ENCODE results near the gene ADGRF4.

Gene ADGRF4, protein sequence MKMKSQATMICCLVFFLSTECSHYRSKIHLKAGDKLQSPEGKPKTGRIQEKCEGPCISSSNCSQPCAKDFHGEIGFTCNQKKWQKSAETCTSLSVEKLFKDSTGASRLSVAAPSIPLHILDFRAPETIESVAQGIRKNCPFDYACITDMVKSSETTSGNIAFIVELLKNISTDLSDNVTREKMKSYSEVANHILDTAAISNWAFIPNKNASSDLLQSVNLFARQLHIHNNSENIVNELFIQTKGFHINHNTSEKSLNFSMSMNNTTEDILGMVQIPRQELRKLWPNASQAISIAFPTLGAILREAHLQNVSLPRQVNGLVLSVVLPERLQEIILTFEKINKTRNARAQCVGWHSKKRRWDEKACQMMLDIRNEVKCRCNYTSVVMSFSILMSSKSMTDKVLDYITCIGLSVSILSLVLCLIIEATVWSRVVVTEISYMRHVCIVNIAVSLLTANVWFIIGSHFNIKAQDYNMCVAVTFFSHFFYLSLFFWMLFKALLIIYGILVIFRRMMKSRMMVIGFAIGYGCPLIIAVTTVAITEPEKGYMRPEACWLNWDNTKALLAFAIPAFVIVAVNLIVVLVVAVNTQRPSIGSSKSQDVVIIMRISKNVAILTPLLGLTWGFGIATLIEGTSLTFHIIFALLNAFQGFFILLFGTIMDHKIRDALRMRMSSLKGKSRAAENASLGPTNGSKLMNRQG

DNA sequence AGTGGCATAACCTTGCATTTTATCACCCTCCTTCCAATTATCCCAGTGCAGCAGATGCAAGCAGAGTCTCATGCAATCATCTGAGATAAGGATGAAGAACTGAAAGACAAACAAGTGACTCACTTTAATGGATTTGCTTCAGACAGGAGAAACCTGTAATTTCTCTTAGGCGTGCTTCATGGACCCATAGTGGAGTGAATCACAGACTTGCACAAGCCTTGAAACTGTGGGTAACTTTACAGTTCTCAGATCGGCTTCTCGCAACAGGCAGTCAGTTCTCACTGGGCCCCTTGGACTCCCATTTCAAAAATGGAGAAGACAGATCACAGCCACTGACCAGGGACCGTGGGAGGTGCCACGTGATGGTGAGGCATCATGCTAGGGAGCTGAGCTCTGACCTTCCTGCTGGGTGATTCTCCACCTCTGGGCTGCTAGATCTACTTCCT is at the start of gene ADGRF4:
TSS of gene ADGRF4 (plus strand) at position 239 of the 446 bp plus-strand sequence. CDS start 8,666 bp downstream, outside the sequence.
- peak; percentile 99 for DNase-seq (ENCODE audit: low read depth)
- TF ChIP-seq CTCF (IDR thresholded peaks at IDR 0.05; ENCODE audit: insufficient read depth, low read depth, low read length, missing control alignments), result no peak
- peak within 1 kb of the TSS; percentile 65 for H3K4me3 ChIP-seq (ENCODE audit: low read length)

GRCh38 chr6:47650553-47651432 is 47.6 kb upstream of the ADGRF4 start:
- DNase-seq (ENCODE audit: low read depth), result no peak
- no peak for TF ChIP-seq CTCF (IDR thresholded peaks at IDR 0.05; ENCODE audit: insufficient read depth, low read depth, low read length, missing control alignments)
- H3K4me3 ChIP-seq (ENCODE audit: low read length), result no peak overlapping the region

GRCh38 chr6:47651505-47651944 is 46.9 kb upstream of the ADGRF4 start:
- TF ChIP-seq CTCF (IDR thresholded peaks at IDR 0.05; ENCODE audit: insufficient read depth, low read depth, low read length, missing control alignments), result no peak
- DNase-seq (ENCODE audit: low read depth), result peak; percentile 87
- H3K4me3 ChIP-seq (ENCODE audit: low read length), result no peak overlapping the region

DNA sequence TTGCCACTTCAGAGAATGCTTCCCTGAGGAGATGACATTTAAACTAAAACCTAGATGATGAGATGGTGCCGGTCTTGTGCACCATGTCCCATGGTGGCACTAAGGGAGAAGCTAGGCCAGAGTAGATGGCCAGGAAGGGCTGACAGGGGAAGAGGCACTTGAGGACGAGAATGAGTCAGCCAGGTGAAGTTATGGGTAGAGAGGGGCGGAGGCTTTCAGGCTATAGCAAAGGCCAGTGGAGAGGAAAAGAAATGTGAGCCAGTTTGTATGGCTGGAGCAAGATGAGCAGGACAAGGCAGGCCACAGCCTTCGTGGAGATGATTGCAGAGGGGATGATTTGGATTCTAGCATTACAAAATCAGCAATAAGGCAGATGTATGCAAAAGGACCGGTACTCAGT is 44.7 kb upstream of the ADGRF4 start:
- DNase-seq (ENCODE audit: low read depth), result peak; percentile 59
- no peak overlapping the region for H3K4me3 ChIP-seq (ENCODE audit: low read length)
- no peak for TF ChIP-seq CTCF (IDR thresholded peaks at IDR 0.05; ENCODE audit: insufficient read depth, low read depth, low read length, missing control alignments)

DNA sequence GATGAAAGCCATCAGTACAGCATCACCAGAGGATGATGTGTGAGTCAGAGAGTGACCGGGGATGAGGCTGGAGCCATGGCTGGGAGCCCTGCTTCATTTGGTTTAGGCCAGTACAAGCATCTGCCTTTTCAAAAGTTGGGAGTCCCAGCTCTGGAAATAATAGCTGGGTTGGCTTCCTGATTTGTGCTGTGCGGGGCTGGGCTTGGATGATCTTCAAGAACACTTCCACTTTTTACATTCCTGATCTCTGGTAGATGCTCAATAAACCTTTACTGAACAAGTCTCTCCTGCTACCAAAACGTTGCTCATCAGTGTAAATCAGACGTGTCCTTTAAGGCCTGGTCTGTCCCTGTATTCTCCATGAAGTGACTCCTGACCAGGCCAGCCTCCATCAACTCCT is 44.1 kb upstream of the ADGRF4 start:
- DNase-seq (ENCODE audit: low read depth), result peak; percentile 47
- no peak for TF ChIP-seq CTCF (IDR thresholded peaks at IDR 0.05; ENCODE audit: insufficient read depth, low read depth, low read length, missing control alignments)
- H3K4me3 ChIP-seq (ENCODE audit: low read length), result no peak overlapping the region

DNA sequence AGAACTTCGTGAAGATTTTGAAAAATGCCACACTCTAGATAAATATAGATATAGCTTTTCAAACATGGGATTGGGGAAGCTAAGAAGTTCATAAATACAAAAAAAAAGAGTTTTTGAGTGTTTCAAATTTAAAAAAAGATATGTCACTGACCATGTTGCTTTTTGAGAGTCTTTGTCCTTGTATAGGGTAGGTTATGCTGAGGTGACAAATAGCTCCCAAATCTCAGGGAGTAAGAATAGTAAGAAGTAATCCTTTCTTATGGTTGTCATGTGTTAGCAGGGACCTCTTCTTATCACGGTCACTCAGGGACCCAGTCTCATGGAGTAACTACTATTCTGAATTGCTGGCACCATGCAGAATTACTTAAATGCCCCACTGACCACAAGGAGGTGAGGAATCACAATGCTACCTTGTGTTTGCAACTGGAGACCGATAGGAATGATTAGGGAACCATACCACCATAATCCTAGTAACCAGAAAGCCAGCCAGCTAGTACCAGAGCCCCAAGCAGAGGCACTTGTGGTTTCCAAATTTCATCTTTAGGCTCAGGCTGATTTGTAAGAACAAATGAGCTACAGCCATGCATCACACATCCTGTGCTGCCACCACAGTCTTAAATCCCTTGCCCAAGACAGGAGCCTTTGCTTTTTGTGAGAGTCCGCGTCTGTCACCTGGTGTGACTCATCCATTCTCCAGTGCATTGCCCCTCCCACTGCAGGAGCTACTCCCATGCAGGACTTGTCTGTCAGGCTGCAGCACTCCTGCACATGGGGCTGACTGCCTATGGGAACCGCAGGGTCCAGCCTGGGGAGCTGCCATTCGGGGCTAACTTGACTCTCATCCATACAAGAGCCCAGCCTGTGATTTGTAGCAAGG is 42.4 kb upstream of the ADGRF4 start:
- peak; percentile 96 for DNase-seq (ENCODE audit: low read depth)
- peak overlapping the region; percentile 32 for H3K4me3 ChIP-seq (ENCODE audit: low read length)
- TF ChIP-seq CTCF (IDR thresholded peaks at IDR 0.05; ENCODE audit: insufficient read depth, low read depth, low read length, missing control alignments), result no peak

Data from epithelial cell of esophagus (primary cell).